Measurements from ENCODE around the gene ZBTB48.

- TF ChIP-seq CTCF (IDR thresholded peaks at IDR 0.05), result no peak
- TF ChIP-seq POLR2A (IDR thresholded peaks at IDR 0.05), result no peak
Observed at GRCh38 chr1:6591644-6592043, 11.8 kb downstream of the ZBTB48 start.

Measured in uterus (tissue), 2 donors.